ENCODE measurements around the gene POLA2. TPM values are rescaled to one million over a fixed set of nuclear protein-coding genes. Genes with fewer than 3 reads are reported as not detected.

POLA2 gene
- total RNA-seq, 2 donors from 2014 or later = 5.6 to 13.5 TPM

DNA sequence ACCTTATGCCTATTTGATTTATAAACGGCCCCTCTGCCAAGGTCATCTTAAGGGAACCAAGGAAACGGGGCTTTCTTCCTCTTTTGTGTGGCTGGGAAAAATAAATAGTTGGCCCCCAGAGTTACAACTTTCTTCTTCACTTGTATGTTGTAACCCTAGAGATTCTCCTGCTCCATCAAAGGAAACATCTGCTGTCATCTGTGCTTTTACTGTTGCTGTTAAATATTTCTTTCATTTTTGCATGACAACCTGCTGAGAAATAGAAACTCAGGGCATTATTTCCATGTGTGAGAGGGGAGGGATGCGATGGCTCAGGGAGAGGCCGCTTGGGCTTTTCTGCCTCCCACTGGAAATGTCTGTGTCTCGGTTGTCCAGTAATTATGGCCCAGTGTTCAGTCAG, 31.1 kb downstream of the POLA2 start:
- DNase-seq (ENCODE audit: low spot score) (no peak), ATAC-seq (ENCODE audit: insufficient number of reproducible peaks, low FRiP score, low read depth) (no peak)
- Histone ChIP-seq H3K27me3 (replicated peaks; ENCODE audit: insufficient read depth) (no peaks in the 10 kb centered on the region), H3K36me3 (peaks cover under 1% of the 10 kb centered on the region), H3K4me3 (no peak overlapping the region), H3K4me1 (ENCODE audit: control insufficient read depth in 1 of 2, low read depth in 2 of 2) (peaks cover 8 to 18% of the 10 kb centered on the region in 2 donors), H3K9me3 (no peaks in the 10 kb centered on the region), H3K27ac (no peak overlapping the region)
- TF ChIP-seq, protein P1, sequence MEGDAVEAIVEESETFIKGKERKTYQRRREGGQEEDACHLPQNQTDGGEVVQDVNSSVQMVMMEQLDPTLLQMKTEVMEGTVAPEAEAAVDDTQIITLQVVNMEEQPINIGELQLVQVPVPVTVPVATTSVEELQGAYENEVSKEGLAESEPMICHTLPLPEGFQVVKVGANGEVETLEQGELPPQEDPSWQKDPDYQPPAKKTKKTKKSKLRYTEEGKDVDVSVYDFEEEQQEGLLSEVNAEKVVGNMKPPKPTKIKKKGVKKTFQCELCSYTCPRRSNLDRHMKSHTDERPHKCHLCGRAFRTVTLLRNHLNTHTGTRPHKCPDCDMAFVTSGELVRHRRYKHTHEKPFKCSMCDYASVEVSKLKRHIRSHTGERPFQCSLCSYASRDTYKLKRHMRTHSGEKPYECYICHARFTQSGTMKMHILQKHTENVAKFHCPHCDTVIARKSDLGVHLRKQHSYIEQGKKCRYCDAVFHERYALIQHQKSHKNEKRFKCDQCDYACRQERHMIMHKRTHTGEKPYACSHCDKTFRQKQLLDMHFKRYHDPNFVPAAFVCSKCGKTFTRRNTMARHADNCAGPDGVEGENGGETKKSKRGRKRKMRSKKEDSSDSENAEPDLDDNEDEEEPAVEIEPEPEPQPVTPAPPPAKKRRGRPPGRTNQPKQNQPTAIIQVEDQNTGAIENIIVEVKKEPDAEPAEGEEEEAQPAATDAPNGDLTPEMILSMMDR (IDR thresholded peaks at IDR 0.05) = no peak

DNA sequence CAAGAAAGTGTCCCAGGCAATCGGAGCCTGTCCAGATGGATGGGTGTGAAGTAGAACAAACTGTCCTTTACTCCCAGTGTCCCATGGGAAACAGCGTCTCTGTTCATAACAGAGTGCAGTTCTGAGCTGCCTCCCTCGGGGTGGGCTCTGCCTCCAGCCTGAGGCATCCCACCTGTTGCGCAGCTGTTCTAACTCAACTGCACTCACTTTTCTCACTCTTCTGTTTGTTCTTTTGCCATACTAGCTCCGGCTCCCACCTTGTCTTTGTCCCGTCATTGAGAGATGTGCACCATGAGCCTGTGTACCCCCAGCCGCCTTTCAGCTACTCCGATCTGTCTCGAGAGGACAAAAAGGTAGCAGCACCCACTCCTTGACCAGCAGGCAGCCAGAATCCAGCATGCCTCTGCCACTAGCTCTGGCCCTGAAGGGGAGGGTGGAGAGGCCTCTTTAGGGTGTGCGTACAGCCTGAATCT, 32.2 kb downstream of the POLA2 start:
- H3K36me3 ChIP-seq = no peaks in the 10 kb centered on the region
- peaks cover 18 to 29% of the 10 kb centered on the region in 2 donors for H3K4me1 ChIP-seq (ENCODE audit: control insufficient read depth in 1 of 2, low read depth in 2 of 2)
- H3K27me3 ChIP-seq (replicated peaks; ENCODE audit: insufficient read depth) = no peaks in the 10 kb centered on the region
- no peak overlapping the region for H3K27ac ChIP-seq
- no peak for ATAC-seq (ENCODE audit: insufficient number of reproducible peaks, low FRiP score, low read depth)
- DNase-seq (ENCODE audit: low spot score) = no peak
- H3K4me3 ChIP-seq = no peak overlapping the region
- H3K9me3 ChIP-seq = no peaks in the 10 kb centered on the region
- TF ChIP-seq, protein P1 (IDR thresholded peaks at IDR 0.05) = no peak

DNA sequence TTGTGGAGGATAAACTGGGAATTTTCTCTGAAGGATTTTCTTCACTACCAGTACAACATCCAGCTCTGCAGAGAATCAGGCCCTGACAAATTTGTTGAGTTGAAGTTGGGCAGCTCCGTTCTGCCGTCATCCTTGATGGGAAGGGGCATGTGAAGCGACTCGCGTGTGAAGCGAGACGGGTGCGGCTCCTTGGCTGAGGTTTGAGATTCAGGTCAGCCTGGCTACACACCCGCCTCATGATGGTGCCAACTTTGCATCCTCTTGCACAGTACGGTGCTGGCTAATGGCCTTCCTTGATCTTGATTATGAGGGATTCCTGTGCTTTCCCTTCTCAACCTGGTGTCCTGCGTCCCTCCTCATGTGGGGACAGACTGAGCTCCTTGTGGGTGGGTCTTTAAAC, 33.2 kb downstream of the POLA2 start:
- Histone ChIP-seq H3K27ac (no peak overlapping the region), H3K27me3 (replicated peaks; ENCODE audit: insufficient read depth) (no peaks in the 10 kb centered on the region), H3K9me3 (no peaks in the 10 kb centered on the region), H3K4me1 (ENCODE audit: control insufficient read depth in 1 of 2, low read depth in 2 of 2) (peaks cover 20 to 34% of the 10 kb centered on the region in 2 donors), H3K4me3 (no peak overlapping the region), H3K36me3 (no peaks in the 10 kb centered on the region)
- ATAC-seq (ENCODE audit: insufficient number of reproducible peaks, low FRiP score, low read depth) = no peak
- no peak for DNase-seq (ENCODE audit: low spot score)
- TF ChIP-seq, protein P1 (IDR thresholded peaks at IDR 0.05) = no peak

DNA sequence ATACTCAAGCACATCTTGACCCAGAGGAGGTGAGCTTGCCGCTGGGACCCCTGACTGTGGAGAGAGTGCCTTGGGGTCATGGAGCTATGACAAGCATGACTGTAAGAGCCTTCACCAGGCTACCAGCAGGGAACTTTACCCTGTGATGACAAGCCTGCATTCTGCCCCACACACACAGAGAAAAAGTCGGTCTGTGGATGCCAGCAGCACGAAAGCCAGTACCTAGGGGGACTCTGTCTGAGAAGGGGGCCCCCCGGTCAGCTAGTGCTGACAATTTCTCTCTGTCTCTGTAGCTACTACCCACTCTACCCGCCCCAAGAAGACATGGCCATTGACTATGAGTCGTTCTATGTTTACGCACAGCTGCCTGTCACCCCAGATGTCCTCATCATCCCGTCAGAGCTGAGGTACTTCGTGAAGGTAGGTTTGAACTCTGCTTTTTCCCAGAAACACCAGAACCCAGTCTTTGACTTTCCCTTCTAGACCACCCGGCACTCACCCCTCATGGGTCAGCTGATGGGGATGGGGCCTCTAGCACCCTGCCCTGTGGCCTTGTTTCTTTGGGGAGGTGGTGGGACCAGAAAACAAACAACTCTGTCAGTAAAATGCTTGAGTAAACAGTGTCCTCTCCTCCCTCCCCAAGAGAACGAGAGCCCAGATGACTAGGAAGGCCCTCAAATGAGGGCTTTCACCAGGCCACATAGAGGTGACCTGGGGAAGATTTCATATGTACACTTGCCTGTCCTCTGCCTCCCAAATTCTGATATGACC, 34.0 kb downstream of the POLA2 start:
- Histone ChIP-seq H3K4me3 (no peak overlapping the region), H3K4me1 (ENCODE audit: control insufficient read depth in 1 of 2, low read depth in 2 of 2) (peaks cover 20 to 34% of the 10 kb centered on the region in 2 donors), H3K27me3 (replicated peaks; ENCODE audit: insufficient read depth) (no peaks in the 10 kb centered on the region), H3K9me3 (no peaks in the 10 kb centered on the region), H3K36me3 (no peaks in the 10 kb centered on the region), H3K27ac (no peak overlapping the region)
- TF ChIP-seq, protein P1 (IDR thresholded peaks at IDR 0.05) = no peak
- no peak for ATAC-seq (ENCODE audit: insufficient number of reproducible peaks, low FRiP score, low read depth)
- no peak for DNase-seq (ENCODE audit: low spot score)

DNA sequence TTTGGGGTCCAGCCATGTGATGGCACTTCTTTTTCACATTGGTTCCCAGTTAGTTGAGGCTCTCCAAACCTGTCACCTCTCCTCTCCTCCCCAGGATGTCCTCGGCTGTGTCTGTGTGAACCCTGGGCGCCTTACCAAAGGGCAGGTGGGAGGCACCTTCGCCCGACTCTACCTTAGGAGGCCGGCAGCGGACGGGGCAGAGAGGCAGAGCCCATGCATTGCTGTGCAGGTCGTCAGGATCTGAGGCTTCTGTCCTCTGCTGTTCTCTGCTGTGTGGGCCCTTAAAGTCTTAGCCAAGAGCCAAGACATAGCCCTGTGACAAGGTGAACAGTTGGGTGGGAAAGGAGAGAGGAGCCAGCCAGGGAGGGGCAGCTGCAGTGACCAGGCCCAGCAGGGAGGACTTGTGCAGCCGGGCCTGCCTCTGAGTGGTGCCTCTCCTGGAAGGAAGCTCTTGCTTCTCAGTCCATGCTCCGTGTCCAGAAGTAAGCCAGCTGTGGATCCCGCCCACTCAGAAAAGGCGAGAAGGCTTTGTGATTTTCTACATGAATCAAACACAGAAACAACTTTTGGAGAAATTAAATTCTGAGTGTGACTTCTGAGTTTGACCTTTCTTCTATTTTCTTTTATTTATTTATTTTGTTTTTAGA, 35.4 kb downstream of the POLA2 start:
- no peaks in the 10 kb centered on the region for H3K27me3 ChIP-seq (replicated peaks; ENCODE audit: insufficient read depth)
- H3K9me3 ChIP-seq = no peaks in the 10 kb centered on the region
- TF ChIP-seq, protein P1 (IDR thresholded peaks at IDR 0.05) = no peak
- H3K4me3 ChIP-seq = no peak overlapping the region
- H3K27ac ChIP-seq = no peak overlapping the region
- no peak for ATAC-seq (ENCODE audit: insufficient number of reproducible peaks, low FRiP score, low read depth)
- peaks cover 20 to 25% of the 10 kb centered on the region in 2 donors for H3K4me1 ChIP-seq (ENCODE audit: control insufficient read depth in 1 of 2, low read depth in 2 of 2)
- no peak for DNase-seq (ENCODE audit: low spot score)
- no peaks in the 10 kb centered on the region for H3K36me3 ChIP-seq

Measured in thoracic aorta (tissue), 2 donors.